Measurements from ENCODE around the gene MRPL53.

Gene MRPL53

DNA sequence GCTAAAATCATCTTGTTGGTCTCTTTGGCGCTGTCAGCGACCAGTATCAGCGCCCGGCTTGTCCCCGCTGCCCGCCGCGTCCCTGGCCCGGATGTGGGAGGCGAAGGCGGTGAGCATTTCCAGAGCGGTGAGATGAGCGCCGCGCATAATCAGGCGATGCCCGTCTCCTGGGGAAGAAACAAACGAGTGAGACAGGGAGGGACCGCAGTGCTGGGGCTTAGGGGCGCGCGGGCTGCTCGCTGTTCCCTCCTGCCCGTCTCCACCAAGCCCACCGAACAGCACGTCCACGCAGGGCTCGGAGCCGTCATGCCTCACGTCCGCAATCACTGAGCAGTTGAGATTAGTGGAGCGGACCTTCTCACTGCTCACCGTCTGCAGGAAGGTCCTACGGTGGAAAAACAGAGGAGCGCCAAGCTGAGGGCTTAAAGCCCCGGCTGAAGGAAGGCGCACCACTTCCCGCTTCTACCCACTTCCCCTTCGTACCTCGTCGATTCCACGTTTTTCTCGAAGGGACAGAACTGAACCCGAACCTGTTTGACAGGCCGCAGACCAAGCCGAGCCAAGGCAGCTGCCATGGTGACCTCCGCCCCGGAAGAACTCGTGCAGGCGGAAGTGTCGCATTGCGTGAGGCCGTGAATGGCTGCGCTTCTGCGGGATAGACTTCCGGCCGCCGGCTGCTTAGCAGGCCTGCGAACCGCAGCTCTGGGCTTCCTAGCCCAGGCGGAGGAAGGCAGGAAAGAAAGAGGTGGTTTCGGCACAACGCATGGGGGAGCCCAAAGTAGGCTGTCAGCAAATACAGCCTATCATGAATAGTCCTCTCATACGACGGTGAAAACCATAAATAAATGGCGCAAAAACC, at the start of gene MRPL53:
MRPL53 (minus strand) TSS at position 595 of the 859 bp plus-strand sequence; CDS start at position 575, 20 bp downstream.
- peak; percentile 98 for DNase-seq
- peak within 1 kb of the TSS; percentile 68 for H3K4me3 ChIP-seq (ENCODE audit: low read depth, low read length)
- TF ChIP-seq, protein P1, sequence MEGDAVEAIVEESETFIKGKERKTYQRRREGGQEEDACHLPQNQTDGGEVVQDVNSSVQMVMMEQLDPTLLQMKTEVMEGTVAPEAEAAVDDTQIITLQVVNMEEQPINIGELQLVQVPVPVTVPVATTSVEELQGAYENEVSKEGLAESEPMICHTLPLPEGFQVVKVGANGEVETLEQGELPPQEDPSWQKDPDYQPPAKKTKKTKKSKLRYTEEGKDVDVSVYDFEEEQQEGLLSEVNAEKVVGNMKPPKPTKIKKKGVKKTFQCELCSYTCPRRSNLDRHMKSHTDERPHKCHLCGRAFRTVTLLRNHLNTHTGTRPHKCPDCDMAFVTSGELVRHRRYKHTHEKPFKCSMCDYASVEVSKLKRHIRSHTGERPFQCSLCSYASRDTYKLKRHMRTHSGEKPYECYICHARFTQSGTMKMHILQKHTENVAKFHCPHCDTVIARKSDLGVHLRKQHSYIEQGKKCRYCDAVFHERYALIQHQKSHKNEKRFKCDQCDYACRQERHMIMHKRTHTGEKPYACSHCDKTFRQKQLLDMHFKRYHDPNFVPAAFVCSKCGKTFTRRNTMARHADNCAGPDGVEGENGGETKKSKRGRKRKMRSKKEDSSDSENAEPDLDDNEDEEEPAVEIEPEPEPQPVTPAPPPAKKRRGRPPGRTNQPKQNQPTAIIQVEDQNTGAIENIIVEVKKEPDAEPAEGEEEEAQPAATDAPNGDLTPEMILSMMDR (IDR thresholded peaks at IDR 0.05; ENCODE audit: low read depth, low read length): no peak; the same call in 1 of the 2 replicates

GRCh38 chr2:74516650-74517049, 44.2 kb upstream of the MRPL53 start:
- Histone ChIP-seq H3K9me3 (ENCODE audit: severe bottlenecking) (no peaks in the 10 kb centered on the region), H3K27ac (peak overlapping the region; percentile 61), H3K36me3 (peaks cover 10% of the 10 kb centered on the region; the same call in 1 of the 2 replicates), H3K4me3 (ENCODE audit: low read depth, low read length) (no peak overlapping the region), H3K27me3 (ENCODE audit: insufficient read depth, low read depth, severe bottlenecking) (no peaks in the 10 kb centered on the region)
- TF ChIP-seq, protein P1 (IDR thresholded peaks at IDR 0.05; ENCODE audit: low read depth, low read length): no peak
- peak; percentile 63 for DNase-seq

More for the DNA sequence above, at the start of gene MRPL53:
- H3K27ac ChIP-seq: peak within 1 kb of the TSS; percentile 86
- H3K36me3 ChIP-seq: peaks cover 39% of the 10 kb centered on the region
- no peaks in the 10 kb centered on the region for H3K9me3 ChIP-seq (ENCODE audit: severe bottlenecking)
- H3K27me3 ChIP-seq (ENCODE audit: insufficient read depth, low read depth, severe bottlenecking): no peaks in the 10 kb centered on the region

DNA sequence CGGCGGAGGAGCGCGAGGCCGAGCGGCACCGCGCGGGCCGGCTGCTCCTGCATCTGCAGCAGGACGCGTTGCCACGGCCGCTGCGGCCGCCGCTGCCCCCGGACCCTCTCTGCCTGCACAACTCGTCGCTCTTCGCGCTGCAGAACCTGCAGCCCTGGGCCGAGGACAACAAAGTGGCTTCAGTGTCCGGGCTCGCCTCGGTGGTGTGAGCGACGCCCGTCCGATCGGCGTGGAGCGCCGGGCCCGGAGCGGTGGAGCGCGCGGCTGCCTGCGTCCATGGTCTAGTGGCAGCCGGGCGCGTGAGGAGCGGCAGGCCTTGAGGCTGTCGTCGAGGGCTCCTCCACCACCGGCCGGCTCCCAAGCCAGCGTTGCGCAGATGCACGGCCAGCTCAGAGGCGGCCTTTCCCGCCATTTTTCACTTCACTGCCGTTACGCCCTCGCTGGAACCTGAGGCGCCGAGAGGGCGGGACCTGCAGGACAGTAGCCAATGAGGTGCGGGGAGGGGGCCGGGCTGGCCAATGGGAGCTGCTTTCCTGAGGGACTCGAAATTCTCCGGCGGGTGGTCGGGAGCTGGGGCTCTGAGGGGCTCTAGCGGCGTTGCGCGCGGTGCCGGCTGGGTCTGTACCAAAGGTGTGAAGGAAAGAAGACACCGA, 43.6 kb upstream of the MRPL53 start:
- TF ChIP-seq, protein P1 (IDR thresholded peaks at IDR 0.05; ENCODE audit: low read depth, low read length): no peak
- no peaks in the 10 kb centered on the region for H3K9me3 ChIP-seq (ENCODE audit: severe bottlenecking)
- H3K27me3 ChIP-seq (ENCODE audit: insufficient read depth, low read depth, severe bottlenecking): no peaks in the 10 kb centered on the region
- no peak for DNase-seq
- peaks cover 10% of the 10 kb centered on the region; the same call in 1 of the 2 replicates for H3K36me3 ChIP-seq
- H3K27ac ChIP-seq: peak overlapping the region; percentile 61
- H3K4me3 ChIP-seq (ENCODE audit: low read depth, low read length): no peak overlapping the region

DNA sequence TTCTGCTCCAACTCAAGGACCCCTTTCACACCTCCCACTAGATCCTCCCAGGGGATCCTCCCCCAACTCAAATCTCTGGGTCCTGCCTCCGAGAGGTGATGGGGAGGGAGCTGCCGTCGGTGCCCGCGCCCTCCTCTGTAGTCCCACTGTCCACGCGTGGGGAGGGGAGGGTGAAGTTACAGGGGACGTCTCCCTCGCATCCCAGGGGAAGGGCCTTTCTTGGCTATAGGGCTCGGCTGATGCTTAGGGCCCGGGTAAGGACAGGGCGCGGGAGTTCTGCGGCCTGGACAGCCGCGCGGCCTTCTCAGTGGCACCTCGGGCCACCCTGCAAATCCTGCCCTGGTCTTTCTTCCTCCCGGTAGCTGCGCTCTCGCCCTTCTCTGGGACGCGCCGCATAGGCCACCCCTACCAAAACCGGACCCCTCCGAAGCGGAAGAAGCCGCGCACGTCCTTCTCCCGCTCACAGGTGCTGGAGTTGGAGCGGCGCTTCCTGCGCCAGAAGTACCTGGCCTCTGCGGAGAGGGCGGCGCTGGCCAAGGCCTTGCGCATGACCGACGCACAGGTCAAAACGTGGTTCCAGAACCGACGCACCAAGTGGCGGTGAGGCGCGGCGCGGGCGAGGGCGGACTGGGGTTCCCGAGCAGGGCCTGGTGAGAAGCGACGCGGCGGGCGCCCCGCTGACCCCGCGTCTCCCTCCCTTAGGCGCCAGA, 42.9 kb upstream of the MRPL53 start:
- Histone ChIP-seq H3K9me3 (ENCODE audit: severe bottlenecking) (no peaks in the 10 kb centered on the region), H3K36me3 (peaks cover 10% of the 10 kb centered on the region; the same call in 1 of the 2 replicates), H3K27ac (no peak overlapping the region), H3K27me3 (ENCODE audit: insufficient read depth, low read depth, severe bottlenecking) (no peaks in the 10 kb centered on the region), H3K4me3 (ENCODE audit: low read depth, low read length) (no peak overlapping the region)
- DNase-seq: no peak
- TF ChIP-seq, protein P1 (IDR thresholded peaks at IDR 0.05; ENCODE audit: low read depth, low read length): no peak

- Histone ChIP-seq H3K27ac (peak within 1 kb of the TSS; percentile 100), H3K27me3 (ENCODE audit: insufficient read depth, low read depth, severe bottlenecking) (no peaks in the 10 kb centered on the region), H3K9me3 (ENCODE audit: severe bottlenecking) (no peaks in the 10 kb centered on the region), H3K4me3 (ENCODE audit: low read depth, low read length) (peak within 1 kb of the TSS; percentile 49), H3K36me3 (peaks cover 10% of the 10 kb centered on the region; the same call in 1 of the 2 replicates)
- TF ChIP-seq, protein P1 (IDR thresholded peaks at IDR 0.05; ENCODE audit: low read depth, low read length): no peak
- DNase-seq: no peak
Measured at GRCh38 chr2:74514368-74515270, 42.1 kb upstream of the MRPL53 start, which contains the start of gene TLX2. TSS of gene TLX2 (plus strand) at chr2:74514450. CDS start at chr2:74514807, 357 bp downstream.

All from WERI-Rb-1 (cell line).